Activated gamma-delta T cell (primary cell): ENCODE results near the gene SORBS1.
"Not testable (repeated sequence)": the region's sequence is repeated elsewhere in the genome, so short reads cannot be mapped to it uniquely, and the experiment has no call there.

ENCODE experiments used
- DNase-seq: peaks from one replicate; lab custom pipeline; 2025; lab: John Stamatoyannopoulos, UW

The SORBS1 gene

GRCh38 chr10:95389176-95389575 lies 172.0 kb downstream of the SORBS1 start:
- DNase-seq, result no peak

- DNase-seq, result no peak
Observed at GRCh38 chr10:95388539-95388938, 172.6 kb downstream of the SORBS1 start.

DNA sequence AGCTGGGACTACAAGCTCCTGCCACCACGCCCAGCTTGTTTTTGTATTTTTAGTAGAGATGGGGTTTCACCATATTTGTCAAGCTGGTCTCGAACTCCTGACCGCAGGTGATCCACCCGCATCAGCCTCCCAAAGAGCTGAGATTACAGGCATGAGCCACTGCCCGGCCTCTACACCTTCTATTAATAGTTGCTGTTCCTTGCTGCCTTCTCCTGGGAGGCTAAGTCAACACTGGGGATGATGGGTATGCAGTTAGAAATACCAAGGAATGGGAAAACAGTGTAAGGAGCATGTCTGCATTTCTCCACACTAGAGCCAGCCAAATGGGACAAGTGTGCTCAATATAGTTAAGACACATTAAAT lies 173.1 kb downstream of the SORBS1 start:
- DNase-seq, result no peak

GRCh38 chr10:95384011-95384704 lies 177.0 kb downstream of the SORBS1 start:
- DNase-seq, result no peak

DNA sequence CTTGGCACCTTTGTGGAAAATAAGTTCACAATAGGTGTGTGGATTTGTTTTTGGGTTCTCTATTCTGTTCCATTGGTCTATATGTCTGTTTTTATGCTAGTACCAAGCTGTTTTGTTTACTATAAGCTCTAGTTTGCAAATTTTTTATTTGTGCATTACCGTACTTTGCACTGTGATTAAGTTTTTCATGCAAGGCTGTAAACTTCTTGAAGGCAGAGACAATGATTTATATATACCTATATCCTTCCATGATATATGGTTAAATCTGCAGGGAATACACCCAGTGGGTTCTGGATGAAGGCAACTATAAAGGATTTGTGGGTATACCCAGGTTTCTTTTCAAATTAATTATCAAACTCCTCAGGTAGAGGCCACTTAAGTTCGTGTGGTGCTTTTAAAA lies 178.6 kb downstream of the SORBS1 start:
- no peak for DNase-seq

DNA sequence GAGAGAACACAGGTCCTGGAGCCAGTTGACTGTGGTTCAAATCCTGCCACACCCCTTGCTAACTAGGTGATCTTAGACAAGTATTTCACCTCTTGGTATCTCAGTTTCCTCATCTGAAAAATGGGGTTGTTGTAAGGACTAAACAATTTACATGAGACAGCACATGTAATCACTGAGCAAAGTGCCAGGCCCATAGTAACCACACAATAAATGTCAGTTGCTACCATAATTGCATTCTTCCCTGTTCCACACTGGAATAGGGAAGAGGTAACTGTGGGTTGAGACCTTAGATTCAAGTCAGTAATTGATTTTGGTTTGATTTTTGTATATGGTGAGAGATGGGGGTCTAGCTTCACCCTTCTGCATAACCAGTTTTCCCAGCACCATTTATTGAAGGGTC lies 179.0 kb downstream of the SORBS1 start:
- no peak for DNase-seq

DNA sequence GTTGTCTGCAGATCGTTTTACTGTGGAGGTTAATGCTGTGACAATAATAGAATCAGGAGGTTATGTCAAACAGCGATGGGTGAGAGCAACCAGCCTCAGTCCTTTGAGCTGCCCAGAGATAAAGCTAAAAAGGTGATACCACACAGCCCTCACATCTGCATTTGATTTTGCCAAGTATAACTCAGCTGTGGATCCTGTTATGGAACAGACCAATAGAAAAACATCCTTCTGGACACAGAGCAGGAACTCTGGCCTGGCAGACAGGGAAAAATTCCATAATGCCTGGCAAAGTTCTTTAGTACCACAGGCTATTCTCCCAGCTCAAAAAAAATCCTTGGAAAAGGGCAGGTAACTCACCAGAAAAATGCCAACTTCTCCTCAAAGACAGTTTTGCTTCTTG lies 183.2 kb downstream of the SORBS1 start:
- DNase-seq, result no peak

DNA sequence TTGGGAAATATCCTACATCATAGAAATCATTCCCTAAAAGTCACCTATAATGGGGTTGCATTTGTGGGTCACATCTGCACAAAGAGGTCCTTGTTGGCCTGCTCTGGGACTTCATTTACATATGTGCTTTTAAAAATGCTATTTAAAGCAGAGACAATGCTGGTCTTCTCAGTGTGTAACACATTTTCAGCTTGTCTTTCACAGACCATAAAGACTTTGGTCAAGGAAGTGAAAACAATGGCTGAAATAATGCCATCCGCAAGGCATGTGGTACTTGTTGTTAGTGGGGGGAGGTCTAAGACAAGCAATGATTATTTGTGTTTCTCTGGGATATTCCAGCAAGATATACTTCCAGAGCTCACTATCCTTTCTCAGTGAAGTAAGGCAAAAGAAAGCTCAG lies 185.8 kb downstream of the SORBS1 start:
- no peak for DNase-seq

DNA sequence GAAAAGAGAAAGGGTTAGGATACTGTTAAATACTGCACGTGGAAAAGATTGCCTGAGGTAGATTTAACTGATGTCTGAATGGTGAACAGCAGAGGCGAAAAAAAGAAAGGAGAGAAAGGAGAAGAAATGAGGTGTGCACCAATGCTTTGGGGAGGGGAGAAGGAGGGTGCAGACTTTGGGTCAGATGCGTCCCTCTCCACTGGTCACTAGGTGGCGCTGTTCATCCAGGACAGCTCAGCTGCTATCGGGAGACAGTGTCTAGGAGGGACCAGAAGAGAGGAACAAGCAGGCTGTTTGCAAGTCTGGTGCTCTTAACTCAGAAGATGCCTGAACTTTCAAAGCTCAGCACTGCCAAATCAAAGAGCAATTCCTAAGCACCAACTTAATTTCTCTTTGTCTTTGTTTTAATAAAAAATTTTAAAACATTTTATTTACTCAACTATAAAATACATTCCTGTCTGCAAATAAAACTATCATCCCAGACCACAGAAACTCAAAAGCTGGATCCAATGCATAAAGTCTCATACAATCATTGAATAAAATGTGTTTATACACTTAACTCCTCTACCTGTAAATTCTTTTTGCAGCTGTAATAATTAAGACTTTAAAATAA lies 186.5 kb downstream of the SORBS1 start:
- DNase-seq, result no peak

DNA sequence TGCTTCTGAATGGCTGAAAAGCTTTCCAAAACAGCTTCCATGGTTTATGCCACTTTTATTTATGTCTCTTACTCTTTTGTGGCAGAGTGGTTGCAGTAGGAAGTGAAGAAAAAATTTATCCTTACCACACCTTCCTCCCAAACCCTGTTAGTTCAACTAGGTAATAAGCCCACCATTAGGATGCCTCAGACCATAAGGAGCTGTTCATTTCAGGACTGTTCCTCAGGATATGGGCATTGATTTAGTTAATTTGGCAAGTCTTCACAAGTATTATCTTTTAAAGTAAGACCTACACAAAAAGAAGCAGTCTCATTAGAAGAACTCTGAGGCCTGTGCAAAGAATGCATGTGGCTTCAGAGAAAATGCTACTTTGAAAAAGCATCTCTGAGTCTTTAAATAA lies 187.5 kb downstream of the SORBS1 start:
- no peak for DNase-seq

DNA sequence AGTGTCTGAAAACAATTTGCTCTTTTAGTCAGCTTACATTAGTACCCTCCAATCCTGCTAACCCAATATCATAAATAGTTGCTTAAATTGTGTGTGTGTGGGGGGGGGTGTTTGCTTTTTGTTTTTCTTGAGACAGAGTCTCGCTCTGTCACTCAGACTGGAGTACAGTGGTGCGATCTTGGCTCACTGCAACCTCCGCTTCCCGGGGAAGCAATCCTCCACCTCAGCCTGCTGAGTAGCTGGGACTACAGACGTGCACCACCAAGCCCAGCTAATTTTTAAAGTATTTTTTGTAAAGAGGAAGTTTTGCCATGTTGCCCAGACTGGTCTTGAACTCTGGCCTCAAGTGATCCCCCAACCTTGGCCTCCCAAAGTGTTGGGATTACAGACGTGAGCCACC lies 196.8 kb downstream of the SORBS1 start:
- no peak for DNase-seq

DNA sequence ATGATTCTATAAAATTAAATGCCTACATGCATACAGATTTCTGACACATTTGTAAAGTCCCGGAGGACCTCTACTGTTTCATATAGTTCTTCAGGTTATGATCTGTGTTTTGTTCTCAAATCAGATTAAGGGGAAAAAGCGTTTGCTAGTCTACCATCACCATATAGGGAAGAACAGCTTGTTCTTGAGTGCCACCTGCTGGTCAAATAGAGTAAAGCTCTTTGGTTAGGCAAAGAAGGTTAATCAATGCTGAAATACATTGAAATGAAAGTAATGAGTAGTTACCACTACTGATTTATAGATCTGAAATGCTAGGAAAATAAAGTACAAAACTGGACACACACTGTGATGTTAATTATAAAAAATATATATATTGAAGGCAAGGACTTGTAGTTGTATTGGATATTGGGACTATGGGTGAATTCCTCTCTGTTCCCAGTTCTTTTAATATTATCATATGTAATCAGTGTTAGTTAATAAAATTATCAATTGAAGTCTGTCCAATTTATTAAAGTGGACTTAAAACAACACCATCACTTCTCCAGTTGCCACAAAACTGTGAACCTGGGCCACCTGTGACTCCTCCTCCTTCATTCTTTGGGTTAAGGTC lies 197.8 kb downstream of the SORBS1 start:
- no peak for DNase-seq

DNA sequence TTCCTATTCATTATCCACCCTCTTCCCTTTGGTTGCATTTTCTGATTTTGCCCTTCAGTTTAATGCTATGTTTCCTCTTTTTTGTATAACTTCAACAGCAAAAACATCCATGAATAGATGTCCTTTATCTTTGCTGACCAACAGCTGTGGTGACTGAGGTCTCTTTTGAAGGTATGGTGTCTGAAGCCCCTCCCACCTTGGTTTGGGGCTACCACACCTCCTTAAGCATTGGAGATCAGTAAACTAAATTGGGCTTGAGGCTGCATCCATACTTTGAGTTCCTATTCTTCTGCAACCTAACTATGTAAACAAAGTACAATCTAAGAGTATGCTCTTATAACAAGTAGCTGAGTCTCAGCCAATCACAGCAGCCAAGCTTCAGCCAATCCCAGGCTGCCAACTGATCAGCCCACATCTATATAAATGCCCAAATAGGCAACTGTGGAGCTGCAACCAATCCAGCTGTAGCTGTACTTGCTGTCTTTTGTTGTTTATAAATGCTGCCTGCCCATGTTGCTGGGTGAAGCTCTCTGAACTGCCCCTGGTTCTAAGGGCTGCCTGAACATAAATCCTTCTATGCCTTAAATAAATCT lies 201.0 kb downstream of the SORBS1 start:
- DNase-seq, result no peak

DNA sequence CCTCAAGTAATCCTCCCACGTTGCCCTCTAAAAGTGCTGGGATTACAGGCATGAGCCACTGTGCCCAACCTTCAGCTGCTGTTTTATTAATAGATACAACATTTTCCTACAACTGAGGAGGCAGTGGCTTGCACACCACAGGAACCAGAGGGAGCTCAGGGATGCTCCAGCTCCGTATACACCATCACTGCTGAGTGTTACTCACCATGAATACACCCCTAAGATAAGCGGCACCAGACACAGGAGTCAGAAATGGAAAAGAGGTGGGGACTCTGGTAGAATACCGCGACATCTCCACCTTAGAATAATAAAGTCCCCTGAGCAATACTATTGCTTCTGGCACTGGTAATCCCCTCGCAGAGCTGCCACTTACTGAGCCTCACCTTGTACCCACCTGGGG lies 201.7 kb downstream of the SORBS1 start:
- no peak for DNase-seq

DNA sequence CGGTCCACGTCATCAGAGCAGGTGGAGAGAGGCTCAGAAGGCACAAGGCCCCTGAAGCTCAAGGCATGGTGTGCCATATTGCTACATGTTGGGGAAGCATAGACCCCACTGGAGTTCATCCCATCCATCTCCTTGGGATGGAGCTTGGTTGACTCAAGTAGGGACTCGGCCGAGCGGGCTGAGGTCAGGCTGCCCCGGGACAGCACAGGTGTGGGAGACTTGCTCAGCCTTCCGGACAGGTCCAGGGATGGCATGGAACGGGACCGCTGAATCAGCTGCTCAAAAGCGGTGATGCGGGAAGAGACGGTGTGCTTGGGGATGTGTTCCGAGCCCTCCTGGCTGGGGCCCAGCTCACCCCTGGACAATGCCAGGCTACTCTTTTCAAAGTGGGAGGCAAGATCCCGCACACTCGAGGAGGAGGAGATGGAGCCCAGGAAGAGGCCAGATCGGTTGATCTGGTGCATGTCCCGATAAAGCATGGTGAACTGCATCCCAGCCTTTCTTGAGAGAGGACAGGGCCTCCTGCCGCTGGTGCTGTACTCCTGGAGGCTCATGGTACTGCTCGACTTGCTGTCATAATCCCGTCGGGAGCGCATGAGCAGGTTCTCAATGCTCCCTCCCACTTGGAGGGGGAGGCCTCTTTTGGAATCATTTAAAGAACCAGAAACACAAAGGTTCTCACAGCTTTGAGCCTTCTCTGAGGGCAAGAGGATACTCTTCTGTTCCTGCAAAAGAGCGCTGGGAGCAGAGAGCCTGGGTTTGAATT lies 204.8 kb downstream of the SORBS1 start:
- DNase-seq, result no peak

DNA sequence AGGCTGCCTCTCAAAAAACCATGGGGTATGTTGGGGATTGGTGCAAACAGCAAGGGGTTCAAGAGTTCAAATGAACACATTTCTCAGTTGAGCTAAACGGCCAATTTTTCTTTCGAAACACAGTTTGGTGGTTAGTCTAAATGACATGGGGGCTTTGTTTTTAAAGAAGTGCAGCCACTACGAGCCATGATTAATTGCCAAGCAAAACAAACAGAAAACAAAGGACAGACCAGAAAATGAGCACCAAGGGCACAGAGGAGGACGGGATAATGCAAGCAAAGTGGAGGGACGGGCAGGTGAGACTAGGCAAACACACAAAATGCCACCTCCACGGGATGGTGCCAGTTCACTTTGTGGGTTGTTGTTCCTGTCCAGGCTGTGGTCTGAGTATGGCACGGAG lies 205.9 kb downstream of the SORBS1 start:
- no peak for DNase-seq

DNA sequence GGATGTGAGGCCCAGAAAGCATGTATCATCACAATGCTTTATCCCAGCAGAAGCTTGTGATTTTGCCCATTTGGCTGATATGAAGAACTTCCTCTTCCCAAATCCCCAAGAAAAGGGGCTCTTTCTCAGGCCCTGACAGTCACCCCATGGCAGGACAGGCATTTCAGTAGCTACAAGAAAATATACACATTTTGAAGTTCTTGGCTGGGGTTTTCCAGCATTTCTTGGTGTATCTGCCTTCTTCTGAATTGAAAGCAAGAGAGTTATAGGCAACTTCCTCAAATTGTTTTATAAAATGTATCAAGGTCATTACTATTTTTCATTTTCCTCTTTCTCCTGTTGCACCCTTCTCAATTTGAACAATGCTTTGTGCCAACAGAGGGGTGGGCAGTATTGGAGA lies 207.1 kb downstream of the SORBS1 start:
- DNase-seq, result no peak

DNA sequence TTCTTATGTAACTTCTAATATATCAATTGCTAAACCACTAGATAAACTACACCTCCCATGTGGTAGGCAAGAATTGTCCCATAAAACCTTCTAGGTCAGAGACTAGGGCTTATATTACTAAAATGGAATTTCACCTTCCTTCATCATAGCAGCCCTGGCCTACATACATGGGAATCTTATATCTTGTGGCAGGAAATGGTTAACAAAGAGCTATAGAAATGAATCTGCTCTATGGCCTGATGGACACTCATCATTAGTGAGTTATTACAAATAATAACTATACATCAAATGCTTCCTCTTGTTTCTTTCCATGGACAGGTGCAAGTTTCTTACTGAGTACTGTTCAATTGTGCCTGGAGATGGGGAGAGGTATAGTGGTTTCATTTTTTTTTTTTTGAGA lies 208.0 kb downstream of the SORBS1 start:
- DNase-seq, result no peak

DNA sequence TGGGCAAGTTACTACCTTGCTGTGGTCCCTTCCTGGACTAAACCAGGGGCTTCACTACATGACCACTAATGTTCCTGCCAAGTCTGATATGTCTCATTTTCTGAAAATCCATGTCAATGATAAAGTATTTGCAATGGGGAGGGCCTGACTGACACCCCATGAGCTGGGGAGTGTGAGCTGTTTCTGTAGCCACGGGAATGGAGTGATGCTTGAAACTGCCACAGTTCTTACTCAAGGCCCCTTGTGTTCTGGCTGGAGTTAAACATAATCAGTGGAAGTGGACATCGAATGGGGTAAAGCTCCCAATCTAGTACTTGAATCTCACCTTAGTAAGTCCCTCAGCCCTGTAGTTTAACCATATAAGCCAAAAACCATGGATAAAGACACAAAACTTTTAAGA lies 208.5 kb downstream of the SORBS1 start:
- DNase-seq, result no peak

DNA sequence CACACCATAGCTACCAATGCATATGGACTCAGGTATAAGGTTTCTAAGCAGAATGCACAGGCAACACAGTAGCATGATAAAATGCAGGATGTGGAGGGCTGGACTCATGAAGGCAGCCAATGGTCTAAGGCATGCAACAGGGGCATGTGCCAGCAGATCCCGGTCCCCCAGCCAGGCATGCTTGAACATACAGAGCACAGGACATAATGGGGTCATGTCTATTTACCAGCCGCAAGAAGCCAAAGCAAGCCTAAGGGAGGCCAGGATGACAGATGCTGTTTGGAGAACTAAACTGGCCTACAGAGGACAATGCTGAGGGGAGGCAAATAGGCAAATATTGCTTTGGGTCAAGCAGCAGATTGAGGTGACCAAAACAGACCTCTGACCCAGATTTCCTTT lies 210.3 kb downstream of the SORBS1 start:
- no peak for DNase-seq

DNA sequence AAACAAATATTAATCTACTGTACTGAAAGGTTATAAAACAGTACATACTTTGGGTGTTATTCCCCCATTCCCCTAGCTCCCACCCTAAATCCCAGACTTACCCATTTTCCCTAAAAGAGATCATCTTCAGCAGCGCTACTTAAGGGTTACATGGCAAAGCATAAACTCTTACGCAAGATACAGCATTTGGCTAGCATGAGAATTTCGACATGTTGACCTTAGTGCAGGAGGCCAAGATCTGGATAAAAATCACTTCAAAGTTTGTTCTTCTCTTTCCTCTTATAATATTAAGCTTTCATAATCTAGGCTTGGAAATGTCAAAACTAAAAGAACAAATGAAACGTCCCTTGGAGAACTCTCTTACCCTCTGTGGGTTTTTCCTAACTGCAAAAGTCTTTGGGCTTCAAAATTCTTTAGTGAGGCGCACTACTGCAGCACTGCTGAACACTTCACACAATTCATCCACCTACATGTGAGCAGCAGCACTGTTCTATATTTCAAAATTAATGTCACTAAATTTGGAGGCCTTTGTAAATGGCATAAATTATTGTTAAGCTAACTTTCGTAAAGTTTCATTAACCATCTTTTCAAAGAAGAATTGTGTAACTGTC lies 210.8 kb downstream of the SORBS1 start:
- no peak for DNase-seq

DNA sequence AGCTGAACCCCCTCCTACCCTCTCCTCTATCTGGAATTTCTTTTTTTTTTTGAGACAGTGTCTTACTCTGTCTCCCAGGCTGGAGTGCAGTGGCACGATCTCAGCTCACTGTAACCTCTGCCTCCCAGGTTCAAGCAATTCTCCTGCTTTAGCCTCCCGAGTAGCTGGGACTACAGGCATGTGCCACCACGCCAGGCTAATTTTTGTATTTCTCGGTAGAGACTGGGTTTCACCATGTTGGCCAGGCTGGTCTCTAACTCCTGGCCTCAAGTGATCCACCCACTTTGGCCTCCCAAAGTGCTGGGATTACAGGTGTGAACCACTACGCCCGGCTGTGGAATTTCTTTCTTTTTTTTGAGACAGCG lies 213.8 kb downstream of the SORBS1 start:
- not testable (repeated sequence) for DNase-seq
